GM12892 (cell line): ENCODE results near the gene LRP8.

Experiments
- DNase-seq: peaks from one replicate; pipeline ENCODE4 v3.0.0; 2011; ENCODE audit not compliant: insufficient read length
- FAIRE-seq: peaks from 2 replicates; lab custom pipeline; 2011; peaks lifted over from hg19 to GRCh38; lab: Jason Lieb, UNC
- POLR2A ChIP-seq: IDR thresholded peaks from 2 replicates; pipeline ENCODE4 v1.6.1; 2011; ENCODE audit warnings: low read depth, low read length, control low read depth
- POLR2AphosphoS5 ChIP-seq: IDR thresholded peaks from 2 replicates; pipeline ENCODE4 v1.6.1; 2011; ENCODE audit warnings: low read depth, low read length, control low read depth
- TAF1 ChIP-seq: IDR thresholded peaks from 2 replicates; pipeline ENCODE4 v1.6.1; 2011; ENCODE audit warnings: low read depth, mild to moderate bottlenecking, control low read depth, low read length, borderline replicate concordance

Gene LRP8

GRCh38 chr1:53368314-53369033 is 40.6 kb upstream of the LRP8 start:
- TF ChIP-seq POLR2AphosphoS5 (no peak), TAF1 (no peak), POLR2A (0 out of 2 replicates have a peak, but pooled peaks have one; percentile 25)
- no peak for DNase-seq
- no peak for FAIRE-seq

GRCh38 chr1:53367503-53368313 is 39.8 kb upstream of the LRP8 start:
- TF ChIP-seq TAF1: peak; percentile 80; the same call in 1 of the 2 replicates
- peak; percentile 62 for TF ChIP-seq POLR2A
- TF ChIP-seq POLR2AphosphoS5: peak; percentile 57; the same call in 1 of the 2 replicates
- FAIRE-seq: peak; percentile 98
- DNase-seq: peak; percentile 90

- DNase-seq: no peak
- peak; percentile 42 for FAIRE-seq
- TF ChIP-seq POLR2A (no peak), POLR2AphosphoS5 (no peak), TAF1 (no peak)
These were observed 39.1 kb upstream of the LRP8 start for GRCh38 chr1:53366901-53367502.

- FAIRE-seq: no peak
- TF ChIP-seq POLR2A (no peak), POLR2AphosphoS5 (no peak), TAF1 (no peak)
- no peak for DNase-seq
These were observed 37.7 kb upstream of the LRP8 start for GRCh38 chr1:53365437-53366063.

- TF ChIP-seq POLR2AphosphoS5 (no peak), TAF1 (no peak), POLR2A (no peak)
- no peak for FAIRE-seq
- no peak for DNase-seq
These were observed 35.2 kb upstream of the LRP8 start for GRCh38 chr1:53362851-53363642.

- no peak for FAIRE-seq
- TF ChIP-seq TAF1: no peak
- DNase-seq: no peak
These were observed 34.4 kb upstream of the LRP8 start for GRCh38 chr1:53362270-53362669.

GRCh38 chr1:53361541-53361961 is 33.7 kb upstream of the LRP8 start:
- TF ChIP-seq POLR2AphosphoS5 (no peak), POLR2A (no peak), TAF1 (no peak)
- DNase-seq (no peak), FAIRE-seq (no peak)

GRCh38 chr1:53359934-53360276 is 32.0 kb upstream of the LRP8 start:
- FAIRE-seq (no peak), DNase-seq (no peak)
- TF ChIP-seq POLR2A (no peak), TAF1 (no peak), POLR2AphosphoS5 (no peak)

- no peak for TF ChIP-seq POLR2A
- no peak for TF ChIP-seq TAF1
- no peak for TF ChIP-seq POLR2AphosphoS5
- FAIRE-seq: no peak
These were observed 31.5 kb upstream of the LRP8 start for GRCh38 chr1:53359225-53359933.

GRCh38 chr1:53356637-53357036 is 28.8 kb upstream of the LRP8 start:
- FAIRE-seq (no peak), DNase-seq (no peak)
- TF ChIP-seq TAF1 (no peak), POLR2A (no peak), POLR2AphosphoS5 (no peak)

More at GRCh38 chr1:53359225-53359933, 31.5 kb upstream of the LRP8 start:
- DNase-seq: no peak
